H1 (cell line): ENCODE data around the gene GJE1. TPM values are rescaled to one million over a fixed set of nuclear protein-coding genes. Genes with fewer than 3 reads are reported as not detected.

Source experiments
- CTCF ChIA-PET: fragments of 300-600 bp; sonication (Branson Sonifier 250); formaldehyde crosslinking; loops from one replicate; lab custom pipeline; 2021; ENCODE audit not compliant: partially characterized antibody; lab: Charles Lee
- POLR2A ChIA-PET: fragments of 300-600 bp; sonication (Branson Sonifier 250); formaldehyde crosslinking; loops from one replicate; lab custom pipeline; 2021; ENCODE audit warnings: inconsistent platforms; ENCODE audit not compliant: partially characterized antibody; lab: Charles Lee
- DNase-seq, 2 experiments: peaks; one replicate each; pipeline versions ENCODE4 v3.0.0 to v3.0.0-alpha.2; 2010 to 2022; ENCODE audit warnings: low spot score in 2 of 2, low read depth in 1 of 2, mixed read lengths in 1 of 2
- FAIRE-seq: peaks from 2 replicates; lab custom pipeline; 2011; peaks lifted over from hg19 to GRCh38; lab: Jason Lieb, UNC
- H2AFZ ChIP-seq: 2 replicates; pipeline ENCODE4 v1.8.1; 2012; ENCODE audit warnings: low read length, inconsistent platforms
- H2AK5ac ChIP-seq: 2 replicates; pipeline ENCODE4 v1.6.1; 2013; ENCODE audit warnings: low read depth, low read length
- H2BK120ac ChIP-seq: replicated peaks from 2 replicates; pipeline ENCODE3; 2013; ENCODE audit warnings: low read depth, low read length, inconsistent platforms
- H2BK12ac ChIP-seq: 2 replicates; pipeline ENCODE4 v1.6.1; 2013; ENCODE audit warnings: low read depth, low read length
- H2BK15ac ChIP-seq: 2 replicates; pipeline ENCODE4 v1.6.1; 2013; ENCODE audit warnings: low read length
- H2BK20ac ChIP-seq: 2 replicates; pipeline ENCODE4 v1.6.1; 2013; ENCODE audit warnings: low read length
- H2BK5ac ChIP-seq: 2 replicates; pipeline ENCODE4 v1.6.1; 2013; ENCODE audit warnings: low read depth, low read length
- H3K14ac ChIP-seq: 2 replicates; pipeline ENCODE4 v1.6.1; 2013; ENCODE audit warnings: inconsistent platforms; ENCODE audit not compliant: insufficient read length
- H3K18ac ChIP-seq: 2 replicates; pipeline ENCODE4 v1.6.1; 2013; ENCODE audit warnings: low read length; ENCODE audit errors: extremely low read depth
- H3K23ac ChIP-seq: 2 replicates; pipeline ENCODE4 v1.6.1; 2013; ENCODE audit warnings: inconsistent platforms; ENCODE audit not compliant: insufficient read length
- H3K23me2 ChIP-seq: 2 replicates; pipeline ENCODE4 v1.6.1; 2013; ENCODE audit warnings: low read depth, low read length
- H3K27ac ChIP-seq: 2 replicates; pipeline ENCODE4 v1.6.1; 2011; ENCODE audit warnings: low read depth, low read length, inconsistent platforms
- H3K27me3 ChIP-seq, 4 experiments: replicated peaks in 1 of 4; 1 replicate in 1 of 4; 2 replicates in 3 of 4; pipeline versions ENCODE4 v1.6.1 to v1.8.1; 2011 to 2013; ENCODE audit warnings: low read length in 3 of 4, mild to moderate bottlenecking in 3 of 4, inconsistent platforms in 2 of 4, mixed read lengths in 2 of 4, moderate library complexity in 1 of 4; ENCODE audit not compliant: control insufficient read depth in 3 of 4, insufficient read depth in 3 of 4; ENCODE audit errors: extremely low read depth in 1 of 4
- H3K36me3 ChIP-seq, 4 experiments: 2 replicates each; pipeline versions ENCODE4 v1.6.1 to v1.8.1; 2011 to 2013; ENCODE audit warnings: mild to moderate bottlenecking in 4 of 4, low read length in 3 of 4, moderate library complexity in 2 of 4, control low read depth in 1 of 4, inconsistent platforms in 1 of 4; ENCODE audit not compliant: insufficient read depth in 4 of 4, control insufficient read depth in 2 of 4
- H3K4ac ChIP-seq: replicated peaks from 2 replicates; pipeline ENCODE3; 2013; ENCODE audit warnings: low read length, low read depth, mixed read lengths, inconsistent platforms; ENCODE audit not compliant: insufficient read length
- H3K4me1 ChIP-seq, 4 experiments: replicated peaks in 1 of 4; 1 replicate in 1 of 4; 2 replicates in 3 of 4; pipeline versions ENCODE4 v1.6.1 to v1.8.1; 2011 to 2013; ENCODE audit warnings: low read length in 3 of 4, inconsistent platforms in 2 of 4, mixed read lengths in 1 of 4; ENCODE audit not compliant: insufficient read depth in 4 of 4, control insufficient read depth in 3 of 4
- H3K4me2 ChIP-seq, 2 experiments: 2 replicates each; pipeline versions ENCODE4 v1.6.1 to v1.8.1; 2011 to 2013; ENCODE audit warnings: low read depth in 2 of 2, low read length in 2 of 2, control low read depth in 1 of 2, inconsistent platforms in 1 of 2, mild to moderate bottlenecking in 1 of 2; ENCODE audit not compliant: insufficient read depth in 1 of 2
- H3K4me3 ChIP-seq, 4 experiments: fragments of 200-600, 300-600 bp in 1 of 4; sonication (generic), shearing (Covaris generic), sonication (Bioruptor Twin) in 1 of 4; 2 replicates each; pipeline versions ENCODE4 v1.5.1 to v1.8.1; 2011 to 2016; ENCODE audit warnings: low read length in 4 of 4, low read depth in 3 of 4, control low read depth in 2 of 4, inconsistent platforms in 2 of 4, mild to moderate bottlenecking in 2 of 4, mixed read lengths in 1 of 4, moderate library complexity in 1 of 4; ENCODE audit not compliant: insufficient read depth in 2 of 4; ENCODE audit errors: extremely low read depth in 1 of 4
- H3K56ac ChIP-seq: replicated peaks from 2 replicates; pipeline ENCODE3; 2013; ENCODE audit warnings: low read depth, mild to moderate bottlenecking, mixed read lengths, low read length, inconsistent platforms; ENCODE audit not compliant: insufficient read length
- H3K79me1 ChIP-seq: 2 replicates; pipeline ENCODE4 v1.6.1; 2013; ENCODE audit warnings: low read depth, low read length, control low read depth
- H3K79me2 ChIP-seq, 2 experiments: 2 replicates each; pipeline versions ENCODE4 v1.6.1 to v1.8.1; 2012 to 2013; ENCODE audit warnings: low read length in 2 of 2, mild to moderate bottlenecking in 2 of 2, inconsistent platforms in 1 of 2; ENCODE audit not compliant: insufficient read depth in 2 of 2, control insufficient read depth in 1 of 2
- H3K9ac ChIP-seq, 4 experiments: replicated peaks in 1 of 4; 1 replicate in 1 of 4; 2 replicates in 3 of 4; pipeline versions ENCODE4 v1.6.1 to v1.8.1; 2011 to 2013; ENCODE audit warnings: low read depth in 3 of 4, low read length in 3 of 4, control low read depth in 2 of 4, mild to moderate bottlenecking in 2 of 4, moderate library complexity in 2 of 4, inconsistent platforms in 1 of 4; ENCODE audit errors: extremely low read depth in 1 of 4
- H3K9me3 ChIP-seq, 2 experiments: 2 replicates each; pipeline versions ENCODE4 v1.6.1 to v1.8.1; 2012 to 2013; ENCODE audit warnings: mild to moderate bottlenecking in 2 of 2, moderate library complexity in 2 of 2, control low read depth in 1 of 2, inconsistent platforms in 1 of 2, low read depth in 1 of 2, low read length in 1 of 2, mixed read lengths in 1 of 2; ENCODE audit not compliant: insufficient read depth in 2 of 2
- H4K20me1 ChIP-seq, 2 experiments: replicated peaks in 1 of 2; 2 replicates each; pipeline versions ENCODE3 to v1.8.1; 2011 to 2013; ENCODE audit warnings: inconsistent platforms in 2 of 2, low read length in 2 of 2, mild to moderate bottlenecking in 1 of 2; ENCODE audit not compliant: insufficient read depth in 2 of 2, control insufficient read depth in 1 of 2
- H4K5ac ChIP-seq: 2 replicates; pipeline ENCODE4 v1.6.1; 2013; ENCODE audit warnings: low read length, low read depth, mixed read lengths, inconsistent platforms; ENCODE audit not compliant: insufficient read length
- H4K8ac ChIP-seq: 2 replicates; pipeline ENCODE4 v1.8.0; 2013; ENCODE audit warnings: mild to moderate bottlenecking, moderate library complexity, low read length, inconsistent platforms; ENCODE audit not compliant: insufficient read depth; ENCODE audit errors: extremely low read depth
- H4K91ac ChIP-seq: replicated peaks from 2 replicates; pipeline ENCODE3; 2013; ENCODE audit warnings: low read length, mixed read lengths, inconsistent platforms; ENCODE audit not compliant: insufficient read length
- ATF3 ChIP-seq: IDR thresholded peaks from 2 replicates; pipeline ENCODE4 v1.6.1; 2011; ENCODE audit warnings: low read depth, mild to moderate bottlenecking, low read length; ENCODE audit not compliant: insufficient read depth
- CHD2 ChIP-seq: IDR thresholded peaks from 2 replicates; pipeline ENCODE4 v1.6.1; 2012; ENCODE audit warnings: low read length, improper control_type of control experiment
- CREB1 ChIP-seq: IDR thresholded peaks from 2 replicates; pipeline ENCODE4 v1.6.1; 2012; ENCODE audit warnings: inconsistent platforms
- EP300 ChIP-seq, 2 experiments: IDR thresholded peaks; 1 replicate in 1 of 2; 2 replicates in 1 of 2; pipeline ENCODE4 v1.6.1; 2011 to 2012; ENCODE audit warnings: low read depth in 2 of 2, low read length in 2 of 2, mild to moderate bottlenecking in 2 of 2, borderline replicate concordance in 1 of 2, inconsistent platforms in 1 of 2, moderate library complexity in 1 of 2
- FOSL1 ChIP-seq: IDR thresholded peaks from 2 replicates; pipeline ENCODE4 v1.6.1; 2011; ENCODE audit warnings: mild to moderate bottlenecking, low read depth, low read length, moderate library complexity; ENCODE audit not compliant: insufficient read depth
- MAFK ChIP-seq: IDR thresholded peaks from 2 replicates; pipeline ENCODE4 v1.6.1; 2012; ENCODE audit warnings: low read depth, mild to moderate bottlenecking, improper control_type of control experiment, low read length
- RAD21 ChIP-seq, 2 experiments: IDR thresholded peaks in 1 of 2; conservative IDR thresholded peaks in 1 of 2; 2 replicates each; pipeline ENCODE4 v1.6.1; 2011; ENCODE audit warnings: low read depth in 2 of 2, low read length in 2 of 2, improper control_type of control experiment in 1 of 2, inconsistent platforms in 1 of 2, mild to moderate bottlenecking in 1 of 2, moderate library complexity in 1 of 2
- SIN3A ChIP-seq, 2 experiments: IDR thresholded peaks in 1 of 2; conservative IDR thresholded peaks in 1 of 2; 2 replicates each; pipeline ENCODE4 v1.6.1; 2011 to 2012; ENCODE audit warnings: low read length in 2 of 2, improper control_type of control experiment in 1 of 2, low read depth in 1 of 2, mild to moderate bottlenecking in 1 of 2
- SP1 ChIP-seq: IDR thresholded peaks from 2 replicates; pipeline ENCODE4 v1.6.1; 2011; ENCODE audit warnings: low read depth, low read length
- TAF7 ChIP-seq: optimal IDR thresholded peaks from 2 replicates; pipeline ENCODE3; 2011; ENCODE audit warnings: low read depth, mild to moderate bottlenecking, inconsistent platforms, low read length, moderate library complexity, borderline replicate concordance
- TCF12 ChIP-seq: IDR thresholded peaks from 2 replicates; pipeline ENCODE4 v1.6.1; 2011; ENCODE audit warnings: low read depth, mild to moderate bottlenecking, low read length
- WGBS, 2 experiments: shearing (Covaris generic) in 1 of 2; methylation state at CpG; one replicate each; pipeline versions ENCODE4 v1.1.6 to v1.1.7; 2013 to 2015; ENCODE audit warnings: low lambda C conversion rate in 2 of 2, mixed read lengths in 2 of 2, inconsistent platforms in 1 of 2, low coverage in 1 of 2, missing lambda C conversion rate in 1 of 2; ENCODE audit not compliant: insufficient replicate concordance in 2 of 2, insufficient coverage in 1 of 2, insufficient read length in 1 of 2; ENCODE audit errors: extremely low coverage in 1 of 2, missing lambda C conversion rate in 1 of 2; 5-methylcytosine and 5-hydroxymethylcytosine counted together
- polyA plus RNA-seq, 7 experiments: library from polyadenylated mRNA; depleted of rRNA in 3 of 7; stranded (reverse) in 5 of 7; unstranded in 2 of 7; fragments of >200 nt in 5 of 7; fragments of 200-250 nt in 2 of 7; gene quantifications; 1 replicate in 5 of 7; 2 replicates in 1 of 7; 4 replicates in 1 of 7; pipeline versions ENCODE4 v1.2.1 to v1.2.3, GENCODE V29; 2011 to 2013; ENCODE audit warnings: missing spikeins in 2 of 7, mixed read lengths in 2 of 7
- total RNA-seq: library from RNA; stranded (reverse); fragmentation: NEBNext Ultra II Directional; extraction: Animal tissue kit (Norgen Biotek cat#: 25700); gene quantifications from 2 replicates; pipeline ENCODE4 v1.2.1, GENCODE V29; 2021

The GJE1 gene
- total and polyA plus RNA-seq, 2 of the 8 experiments (the other 6 are each of a cell fraction or from before 2014, with no cell fraction given) = not detected

DNA sequence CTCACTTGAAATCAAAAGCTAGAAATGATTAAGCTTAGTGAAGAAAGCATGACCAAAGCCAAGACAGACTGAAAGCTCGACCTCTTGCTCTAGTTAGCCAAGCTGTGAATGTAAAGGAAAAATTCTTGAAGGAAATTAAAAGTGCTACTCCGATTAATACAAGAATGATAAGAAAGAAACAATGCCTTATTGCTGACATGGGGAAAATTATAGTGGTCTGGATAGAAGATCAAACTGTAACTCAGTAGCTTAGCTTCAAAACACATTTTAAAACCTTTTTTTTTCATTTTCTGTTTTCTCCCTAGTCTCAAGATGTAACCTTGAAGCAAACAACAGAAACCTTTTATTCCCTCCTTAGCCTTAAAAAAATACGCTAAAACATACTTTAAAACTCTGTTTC, 11.4 kb upstream of the GJE1 start:
- no peak overlapping the region for H2AK5ac ChIP-seq
- CTCF ChIA-PET = interaction anchor here (0.7 to 1.5 kb wide), 3 partner anchors 10 to 40 kb away, joined by 3 to 6 read pairs (median 3); no protein-coding TSS in a partner anchor
- no peaks in the 10 kb centered on the region for H3K79me1 ChIP-seq
- H3K23me2 ChIP-seq = no peaks in the 10 kb centered on the region; the same call in 1 of the 2 replicates
- no peaks in the 10 kb centered on the region for H3K79me2 ChIP-seq
- H3K4me1 ChIP-seq = no peaks in the 10 kb centered on the region
- no peak overlapping the region for H2BK12ac ChIP-seq
- FAIRE-seq (no peak), DNase-seq (no peak)
- no peak overlapping the region for H3K18ac ChIP-seq
- POLR2A ChIA-PET = no interaction called here
- WGBS, 2 experiments = 84 to 100% methylated on average over 1 to 3 of the region's 3 CpGs
- H3K9me3 ChIP-seq = no peaks in the 10 kb centered on the region
- H3K4ac ChIP-seq = no peak overlapping the region
- no peak overlapping the region for H4K8ac ChIP-seq
- no peak overlapping the region for H3K23ac ChIP-seq
- H4K5ac ChIP-seq = no peak overlapping the region
- no peaks in the 10 kb centered on the region for H3K27me3 ChIP-seq
- no peak overlapping the region for H3K27ac ChIP-seq
- H4K91ac ChIP-seq = no peak overlapping the region
- H3K4me2 ChIP-seq = no peak overlapping the region
- H2BK15ac ChIP-seq = no peak overlapping the region
- no peaks in the 10 kb centered on the region for H3K36me3 ChIP-seq
- H2BK20ac ChIP-seq = no peak overlapping the region
- H2BK5ac ChIP-seq = no peak overlapping the region
- H3K14ac ChIP-seq = no peak overlapping the region
- H3K4me3 ChIP-seq = no peak overlapping the region
- no peak overlapping the region for H2BK120ac ChIP-seq
- H2AFZ ChIP-seq = no peak overlapping the region
- no peaks in the 10 kb centered on the region for H4K20me1 ChIP-seq
- TF ChIP-seq EP300 (IDR thresholded peaks at IDR 0.05; ENCODE audit: borderline replicate concordance in 1 of 2, low read depth in 2 of 2, low read length in 2 of 2) (no peak), CREB1 (no peak), SIN3A (conservative IDR thresholded peaks at IDR 0.05 in 1 of 2, IDR thresholded peaks at IDR 0.05 in 1 of 2; ENCODE audit: low read depth in 1 of 2, low read length in 2 of 2) (no peak), ATF3 (no peak), SP1 (no peak), TCF12 (no peak), FOSL1 (no peak), CHD2 (no peak), MAFK (no peak), TAF7 (no peak), RAD21 (IDR thresholded peaks at IDR 0.05 in 1 of 2, conservative IDR thresholded peaks at IDR 0.05 in 1 of 2; ENCODE audit: low read depth in 2 of 2, low read length in 2 of 2) (no peak)
- H3K9ac ChIP-seq = no peak overlapping the region
- no peak overlapping the region for H3K56ac ChIP-seq
